HG02973 (cell line): ENCODE data around the gene TMEM220.

Experiments
- ATAC-seq: cut with Tn5 transposase; IDR thresholded peaks from one replicate; pipeline ENCODE4 v1.9.1; 2021; ENCODE audit warnings: moderate library complexity; ENCODE audit not compliant: unreplicated experiment

TMEM220 gene

DNA sequence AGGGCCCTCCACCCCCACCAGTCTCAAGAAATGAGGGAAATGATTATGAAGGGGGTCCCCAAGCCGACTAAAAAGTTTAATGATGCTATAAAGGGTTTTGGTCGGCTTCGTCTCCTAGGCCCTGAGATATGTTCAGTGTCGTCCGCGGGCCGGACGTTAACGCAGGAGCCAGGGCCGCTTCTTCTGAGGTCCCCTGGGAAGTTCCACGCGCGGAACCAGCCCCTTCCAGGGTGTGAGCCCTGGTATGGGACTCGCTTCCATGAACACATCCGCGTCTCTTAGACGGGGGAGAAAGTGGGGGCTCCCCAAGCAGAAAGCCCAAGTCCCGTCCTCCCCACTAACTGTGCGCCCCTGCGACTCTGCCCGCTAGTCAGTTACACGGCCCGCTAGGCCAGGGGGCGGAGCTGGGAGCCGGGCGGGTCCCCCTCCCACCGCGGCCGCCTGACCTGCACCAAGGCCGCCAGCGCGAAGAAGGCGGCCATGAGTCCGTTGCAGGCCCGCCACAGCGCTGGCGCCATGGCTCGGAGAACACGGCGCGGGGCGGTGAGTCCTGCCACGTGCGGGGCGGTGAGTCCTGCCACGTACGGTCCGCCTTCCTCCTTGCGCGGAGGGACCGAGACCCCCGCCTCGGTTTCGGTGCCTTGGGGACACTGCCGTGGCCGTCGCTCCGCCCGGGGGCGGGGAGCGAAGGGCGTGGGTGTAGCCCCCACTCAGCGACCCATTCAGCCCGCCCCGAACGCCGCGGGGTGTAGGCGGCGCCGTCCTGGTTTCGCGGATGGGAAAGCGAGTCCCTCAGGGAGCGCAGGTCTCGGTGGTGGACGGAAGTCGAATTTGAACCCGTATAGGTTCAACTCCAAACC, at the start of gene TMEM220:
Gene TMEM220 (minus strand): TSS at position 690 of the 860 bp plus-strand sequence. CDS start 172 bp downstream, at position 518.
- peak; percentile 69 for ATAC-seq

DNA sequence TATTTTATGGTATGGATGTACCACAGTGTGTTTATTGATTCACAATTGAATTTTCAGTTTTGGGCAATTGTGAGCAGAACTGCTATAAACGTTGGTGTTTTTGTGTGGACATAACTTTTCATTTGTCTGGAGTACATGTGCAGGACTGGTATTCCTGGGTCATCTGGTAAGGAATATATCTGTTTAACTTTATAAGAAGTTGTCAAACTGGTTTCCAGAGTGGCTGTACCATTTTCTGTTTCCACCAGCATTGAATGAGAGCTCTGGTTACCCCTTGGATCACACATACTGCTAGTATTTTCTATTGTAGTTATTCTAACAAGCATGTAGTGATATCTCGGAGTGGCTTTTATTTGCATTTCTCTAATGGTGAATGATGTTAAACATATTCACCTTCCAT, 49.8 kb upstream of the TMEM220 start:
- ATAC-seq = no peak

DNA sequence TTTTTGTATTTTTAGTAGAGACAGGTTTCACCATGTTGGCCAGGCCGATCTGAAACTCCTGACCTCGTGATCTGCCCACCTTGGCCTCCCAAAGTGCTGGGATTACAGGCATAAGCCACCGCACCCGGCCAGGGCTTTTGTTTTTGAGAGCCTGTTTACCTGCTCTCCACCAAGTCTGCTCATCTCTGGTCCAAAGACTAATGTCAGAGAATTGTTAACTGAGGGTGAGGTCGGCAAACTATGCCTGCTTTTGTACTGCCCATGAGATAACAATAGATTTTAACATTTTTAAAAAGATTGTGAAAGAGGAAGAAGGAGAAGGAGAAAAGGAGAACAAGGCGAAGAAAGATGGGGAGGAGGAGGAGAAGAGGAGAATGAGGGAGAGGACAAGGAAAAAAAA, 48.1 kb upstream of the TMEM220 start:
- no peak for ATAC-seq

DNA sequence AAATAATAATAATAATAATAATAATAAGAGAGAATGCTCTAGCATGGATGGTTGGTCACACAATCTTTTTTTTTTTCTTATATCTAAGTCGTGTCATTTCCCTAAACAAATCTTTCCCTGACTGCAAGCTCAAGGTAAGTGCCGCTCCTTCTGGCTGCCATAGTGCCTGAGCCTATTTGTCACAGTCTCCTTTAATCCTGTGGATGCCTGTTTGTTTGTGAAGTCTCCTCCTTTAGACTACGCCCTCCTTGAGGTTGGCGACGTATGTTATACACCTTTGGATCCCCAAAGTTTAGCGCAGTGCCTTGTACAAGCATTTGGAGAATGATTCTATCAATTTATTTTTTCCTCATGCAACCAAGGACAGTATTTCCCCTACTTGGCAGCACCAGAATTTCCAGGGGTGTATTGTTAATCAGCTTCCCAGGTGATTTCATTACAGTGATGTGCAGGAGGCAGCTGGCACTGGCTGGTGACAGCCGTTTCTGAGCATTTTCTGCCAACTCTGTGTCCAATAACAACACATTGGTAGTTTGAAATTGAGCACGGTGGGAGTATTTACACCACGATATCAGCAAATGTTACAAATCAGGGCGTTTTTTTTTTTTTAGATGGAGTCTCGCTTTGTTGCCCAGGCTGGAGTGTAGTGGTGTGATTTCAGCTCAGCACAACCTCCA, 47.4 kb upstream of the TMEM220 start:
- no peak for ATAC-seq

DNA sequence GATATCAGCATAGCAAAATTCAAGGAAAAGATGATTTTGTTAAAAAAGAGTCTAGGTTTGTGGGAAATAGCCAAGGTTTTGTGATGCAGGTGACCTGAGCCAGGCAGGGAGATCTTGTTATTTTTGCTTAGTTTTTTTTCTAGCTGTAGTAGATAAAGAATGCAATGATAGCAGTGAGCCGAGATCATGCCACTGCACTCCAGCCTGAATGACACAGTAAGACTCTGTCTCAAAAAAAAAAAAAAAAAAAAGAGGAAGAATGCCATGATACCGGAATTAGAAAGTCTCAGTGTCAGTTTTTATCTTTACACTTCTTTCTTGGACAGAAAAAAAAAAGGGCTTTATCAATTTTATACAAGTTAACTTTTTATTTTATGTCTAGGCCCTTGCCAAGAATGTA, 46.6 kb upstream of the TMEM220 start:
- ATAC-seq = no peak

DNA sequence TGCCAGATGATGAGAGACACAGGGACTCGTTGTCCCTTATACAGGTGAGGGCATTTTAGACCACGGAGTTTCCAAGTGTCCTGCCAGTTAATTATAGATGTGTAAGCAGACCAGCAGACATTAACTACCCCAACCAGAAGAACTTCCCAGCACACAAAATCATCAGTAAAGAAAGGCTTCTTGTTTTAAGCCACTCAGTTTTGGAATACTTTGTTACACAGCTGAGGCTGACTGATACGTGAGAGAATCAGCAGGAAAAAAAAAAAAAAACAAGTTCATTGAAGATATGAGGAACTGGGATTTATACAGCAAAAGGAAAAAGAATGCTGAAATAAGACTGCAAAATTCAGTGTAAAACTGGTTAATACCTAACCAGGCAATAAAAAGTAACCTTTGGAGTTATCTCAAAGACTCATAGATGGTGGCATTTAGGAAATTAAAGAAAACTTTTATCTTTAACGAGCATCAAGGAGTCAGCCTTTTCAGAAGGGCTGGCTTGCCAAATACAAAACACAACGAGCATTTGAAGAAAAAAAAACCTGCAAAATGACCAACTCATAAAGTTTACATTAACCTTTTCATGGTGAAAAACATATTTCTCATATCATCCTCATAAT, 46.0 kb upstream of the TMEM220 start:
- ATAC-seq = no peak

DNA sequence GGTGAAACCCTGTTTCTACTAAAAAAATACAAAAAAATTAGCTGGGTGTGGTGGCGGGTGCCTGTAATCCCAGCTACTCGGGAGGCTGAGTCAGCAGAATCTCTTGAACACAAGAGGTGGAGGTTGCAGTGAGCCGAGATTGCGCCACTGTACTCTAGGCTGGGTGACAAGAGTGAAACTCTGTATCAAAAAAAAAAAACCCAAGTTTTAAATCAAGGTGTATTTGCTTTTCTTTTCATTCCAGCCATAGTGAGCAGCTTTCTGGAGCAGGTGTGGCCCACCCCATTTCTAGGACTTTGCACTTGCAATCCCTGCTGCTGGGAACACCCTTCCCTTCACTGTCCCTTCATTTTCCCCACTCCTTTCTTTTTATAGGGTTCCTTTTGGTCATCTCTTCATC, 45.2 kb upstream of the TMEM220 start:
- no peak for ATAC-seq

DNA sequence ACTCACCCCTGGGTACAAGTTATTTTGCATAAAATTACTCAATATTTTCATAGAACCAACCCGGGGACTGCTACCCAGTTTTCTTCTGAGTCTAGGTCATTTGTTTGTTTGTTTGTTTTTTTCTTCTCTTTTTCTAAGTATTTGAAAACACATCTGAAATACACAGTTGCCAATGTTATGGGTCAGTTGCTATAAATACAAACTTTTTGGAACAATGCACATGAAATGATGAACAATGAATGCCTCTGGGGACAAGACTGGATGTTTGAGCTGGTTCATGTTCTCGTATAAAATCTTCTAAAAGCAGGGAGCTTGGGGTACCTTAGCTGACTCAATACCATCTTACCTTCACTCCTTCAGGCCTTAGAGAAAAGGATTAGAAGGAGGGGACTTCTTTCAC, 43.6 kb upstream of the TMEM220 start:
- no peak for ATAC-seq

DNA sequence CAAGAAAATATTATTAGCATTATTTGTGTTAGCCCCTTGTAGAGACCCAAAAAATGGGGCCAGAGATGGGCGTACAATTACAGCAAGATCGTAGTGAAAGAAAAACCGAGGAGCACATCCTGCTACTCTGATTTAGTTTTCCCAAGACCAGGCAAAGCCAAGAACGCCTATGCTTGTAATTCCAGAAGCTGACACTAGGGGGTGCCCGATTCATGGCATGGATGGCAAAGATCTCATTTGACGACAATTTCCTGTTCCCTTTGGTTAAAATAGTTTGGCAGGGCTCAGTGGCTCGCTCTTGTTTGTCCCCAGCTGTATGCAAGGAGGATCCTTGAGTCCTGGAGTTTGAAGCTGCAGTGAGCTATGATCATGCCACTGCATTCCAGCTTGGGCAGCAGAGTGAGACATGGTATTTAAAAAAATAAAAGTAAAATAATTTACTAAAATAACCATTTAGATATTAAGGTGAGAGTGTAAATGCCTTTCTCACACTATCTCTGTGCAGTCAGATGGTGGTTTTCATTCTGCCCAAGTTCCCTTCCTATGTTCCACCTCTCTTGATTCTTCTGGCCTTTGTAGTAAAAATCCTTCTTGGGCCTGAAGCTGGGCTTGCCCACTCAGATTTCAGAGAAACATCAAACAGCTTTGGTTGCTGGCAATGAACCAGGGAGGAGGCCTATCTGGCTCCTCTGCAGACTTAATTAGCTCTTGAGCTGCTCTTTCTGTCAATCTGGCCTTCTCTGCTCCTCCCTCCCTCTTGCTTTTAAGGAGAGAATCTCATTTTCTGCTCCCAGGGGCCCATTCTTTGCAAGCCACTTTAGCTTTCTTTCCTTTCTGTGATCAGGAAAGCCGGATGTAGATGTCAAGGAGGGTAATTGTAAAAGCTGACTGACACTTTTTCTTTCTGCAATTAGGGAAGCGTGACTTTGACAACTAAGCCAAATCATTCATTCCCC, 42.9 kb upstream of the TMEM220 start:
- ATAC-seq = no peak

DNA sequence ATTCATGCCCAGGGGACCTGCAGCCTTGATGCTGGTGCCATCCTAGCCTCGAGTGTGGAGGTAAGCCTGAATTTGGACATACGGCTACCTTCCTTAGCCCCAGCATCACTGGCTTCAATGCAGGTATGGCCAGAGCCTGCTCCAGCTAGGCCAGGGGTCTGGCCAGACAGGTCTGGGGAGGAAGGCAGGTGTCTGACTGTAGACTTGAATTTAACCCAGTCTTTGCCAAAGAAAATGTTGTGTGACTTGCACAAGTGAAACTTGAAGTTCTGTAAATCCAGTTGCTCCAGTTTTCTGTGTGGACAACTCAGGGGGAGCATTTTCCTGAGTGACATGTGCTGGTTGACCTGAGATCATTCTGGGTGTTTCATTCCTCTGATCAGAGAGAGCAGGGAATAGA, 41.3 kb upstream of the TMEM220 start:
- no peak for ATAC-seq

DNA sequence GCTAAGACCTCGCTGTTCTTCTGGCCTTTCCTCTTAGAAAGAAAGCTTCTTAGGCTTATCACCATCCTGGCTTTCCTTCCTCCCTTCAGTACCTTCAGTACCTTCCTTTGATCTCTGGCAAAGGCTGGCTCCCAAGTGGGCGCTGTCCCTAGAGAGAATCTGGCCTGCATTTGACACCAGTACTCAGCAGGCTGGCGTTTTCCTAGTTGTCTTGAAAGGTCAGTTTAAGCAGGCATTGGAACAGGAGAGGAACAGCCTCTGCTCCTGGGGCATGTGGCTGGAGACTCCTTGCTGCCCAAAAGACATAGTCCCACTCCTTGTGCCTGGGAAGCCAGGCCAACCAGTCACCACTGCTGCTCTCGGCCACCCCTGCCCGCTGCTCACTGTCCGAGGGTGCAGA, 40.0 kb upstream of the TMEM220 start:
- no peak for ATAC-seq

DNA sequence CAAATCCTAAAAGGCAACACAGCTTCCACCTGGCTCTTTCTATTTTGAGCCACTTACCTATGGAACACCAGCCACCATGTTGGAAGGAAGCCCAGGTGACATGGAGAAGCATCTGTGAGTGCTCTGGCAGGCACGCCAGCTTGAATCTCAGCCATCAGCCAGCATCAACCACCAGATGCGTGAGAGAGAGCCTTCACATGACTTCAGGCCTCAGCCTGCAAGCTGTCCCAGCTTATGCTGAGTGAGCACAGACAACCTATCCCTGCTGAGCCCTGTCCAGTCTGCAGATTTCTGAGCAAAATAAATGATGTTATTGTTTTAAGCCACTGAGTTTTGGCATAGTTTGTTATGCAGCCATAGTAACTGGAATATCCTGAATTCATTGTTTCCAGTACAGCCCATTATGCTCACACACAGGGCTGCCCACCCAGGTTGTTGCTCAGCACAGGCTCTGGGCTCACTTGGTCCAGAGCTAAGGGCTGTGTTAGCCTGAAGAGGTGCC, 39.0 kb upstream of the TMEM220 start:
- no peak for ATAC-seq

DNA sequence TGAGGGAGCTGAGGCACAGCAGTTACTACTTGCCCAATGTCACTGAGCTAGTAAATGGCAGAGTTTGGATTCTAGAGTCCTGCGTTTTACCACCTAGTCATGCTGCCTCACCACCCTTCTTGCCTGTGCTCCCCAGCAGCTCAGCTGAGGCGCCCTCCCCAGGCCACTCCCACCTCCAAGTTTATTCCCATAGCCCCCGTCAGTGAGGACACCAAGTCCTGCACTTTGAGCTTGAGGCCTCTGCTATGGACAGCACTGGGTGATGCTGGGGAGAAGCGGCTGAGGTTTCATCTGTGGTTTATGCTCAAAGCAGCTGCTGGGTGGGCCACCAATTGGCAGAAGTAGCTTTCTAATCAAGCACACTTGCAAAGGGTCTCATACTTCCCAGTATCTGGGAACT, 37.4 kb upstream of the TMEM220 start:
- ATAC-seq = no peak

DNA sequence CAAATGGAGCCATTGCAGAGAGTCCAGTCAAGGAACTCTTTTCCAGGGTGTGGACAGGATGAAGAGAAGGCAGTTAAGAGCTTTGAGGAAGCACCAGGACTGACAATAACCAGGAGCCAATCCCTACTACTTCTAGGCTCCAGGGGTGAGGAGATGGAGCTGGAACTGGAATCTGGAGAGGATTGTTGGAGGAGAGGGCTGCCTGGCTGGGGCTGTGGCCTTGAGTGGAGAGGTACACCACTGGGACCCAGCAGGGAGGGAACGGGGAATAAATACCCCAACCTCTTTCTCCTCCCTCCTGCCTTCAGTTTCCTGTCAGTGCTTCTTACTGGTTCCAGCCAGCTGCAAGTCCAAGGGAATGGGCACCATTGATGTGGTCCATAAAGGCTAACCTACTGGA, 32.2 kb upstream of the TMEM220 start:
- ATAC-seq = no peak

DNA sequence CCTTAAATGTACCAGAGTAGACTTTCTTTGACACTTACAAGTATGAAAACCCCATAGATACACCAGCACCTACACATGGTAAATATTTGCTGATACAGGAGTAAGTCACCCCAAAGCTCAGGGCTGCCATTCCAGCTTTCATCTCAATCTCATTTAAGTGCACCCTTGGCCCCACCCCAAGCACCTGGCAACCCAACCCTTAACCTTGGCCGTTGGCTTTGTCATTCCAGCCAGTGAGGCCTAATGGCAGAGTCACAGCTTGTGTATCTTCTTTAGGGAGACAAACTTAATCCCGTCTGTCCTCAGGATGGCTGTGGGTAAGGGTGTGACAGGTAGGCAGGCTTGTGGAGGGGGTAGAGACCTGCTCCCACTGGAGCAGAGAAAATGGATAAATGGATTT, 31.5 kb upstream of the TMEM220 start:
- ATAC-seq = no peak

DNA sequence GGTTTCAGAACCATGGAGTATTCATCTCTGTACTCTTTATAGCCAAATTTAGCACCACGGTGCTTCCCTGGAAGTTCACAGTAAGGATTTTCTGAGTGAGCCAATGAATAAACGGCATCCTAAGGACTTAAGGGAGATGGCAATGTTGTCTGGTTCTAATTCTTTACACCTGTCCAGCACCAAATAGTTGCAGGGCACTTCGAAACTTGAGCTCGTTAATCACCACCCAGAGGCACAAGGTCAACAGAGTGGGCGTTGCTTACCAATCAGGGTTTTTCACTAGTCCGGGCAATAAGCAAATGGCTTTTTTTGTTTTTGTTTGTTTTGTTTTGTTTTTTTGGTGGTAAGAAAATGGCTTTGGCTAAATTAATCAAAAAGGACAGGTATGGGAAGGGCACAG, 28.2 kb upstream of the TMEM220 start:
- no peak for ATAC-seq

DNA sequence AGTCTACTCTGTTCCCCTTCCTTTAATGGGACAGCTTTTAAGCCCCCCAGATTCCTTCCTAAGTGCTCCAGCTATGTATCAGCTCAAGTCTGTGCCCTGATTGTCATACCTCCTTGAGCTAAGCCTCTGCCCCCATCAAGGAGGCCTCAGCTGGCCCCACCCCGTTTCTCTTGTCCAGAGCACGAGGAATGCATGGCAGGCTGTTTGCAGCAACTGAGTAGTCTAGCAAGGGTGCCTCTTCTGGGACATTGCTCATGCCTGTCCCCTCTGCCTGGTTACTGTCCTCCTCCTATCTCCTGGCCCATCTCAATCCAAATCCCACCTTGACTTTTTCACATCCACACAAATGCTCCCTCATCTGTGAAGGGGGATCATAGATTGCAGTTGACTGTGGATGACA, 27.8 kb upstream of the TMEM220 start:
- no peak for ATAC-seq

DNA sequence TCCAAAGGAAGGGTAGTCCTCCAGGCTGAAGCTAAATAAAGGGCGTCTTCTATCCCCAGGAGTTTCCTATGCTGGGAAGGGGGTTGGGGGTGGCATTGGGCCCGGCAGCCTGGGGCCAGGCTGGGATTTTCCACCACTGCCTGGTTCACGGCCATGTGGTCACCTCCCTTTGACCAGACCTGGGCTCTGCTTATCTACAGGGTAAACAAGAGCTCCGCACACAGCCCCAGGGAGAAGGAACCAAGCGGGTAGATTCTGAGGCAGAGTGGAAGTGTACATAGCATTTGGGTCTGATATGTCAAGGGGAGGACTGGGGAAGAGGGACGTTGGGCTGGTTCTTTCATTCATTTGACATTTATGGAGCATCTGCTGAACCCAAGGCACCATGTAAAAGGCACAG, 27.2 kb upstream of the TMEM220 start:
- no peak for ATAC-seq

DNA sequence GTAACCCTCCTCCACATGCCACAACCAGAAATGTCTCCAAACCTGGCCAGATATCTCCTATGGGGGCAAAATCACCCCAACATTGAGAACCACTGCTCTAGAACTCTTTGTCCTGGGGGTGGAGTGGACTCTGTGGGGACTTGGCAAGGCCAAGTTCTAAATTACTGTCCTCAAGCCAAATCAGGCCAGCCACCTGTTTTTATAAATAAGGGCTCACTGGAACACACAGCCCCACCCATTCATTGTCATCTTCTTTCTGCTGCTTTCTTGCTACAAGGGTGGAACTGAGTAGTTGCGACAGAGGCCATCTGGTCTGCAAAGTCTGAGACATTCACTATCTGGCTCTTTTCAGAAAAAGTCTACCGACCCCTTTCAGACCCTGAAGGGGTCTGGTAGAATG, 26.8 kb upstream of the TMEM220 start:
- ATAC-seq = no peak

DNA sequence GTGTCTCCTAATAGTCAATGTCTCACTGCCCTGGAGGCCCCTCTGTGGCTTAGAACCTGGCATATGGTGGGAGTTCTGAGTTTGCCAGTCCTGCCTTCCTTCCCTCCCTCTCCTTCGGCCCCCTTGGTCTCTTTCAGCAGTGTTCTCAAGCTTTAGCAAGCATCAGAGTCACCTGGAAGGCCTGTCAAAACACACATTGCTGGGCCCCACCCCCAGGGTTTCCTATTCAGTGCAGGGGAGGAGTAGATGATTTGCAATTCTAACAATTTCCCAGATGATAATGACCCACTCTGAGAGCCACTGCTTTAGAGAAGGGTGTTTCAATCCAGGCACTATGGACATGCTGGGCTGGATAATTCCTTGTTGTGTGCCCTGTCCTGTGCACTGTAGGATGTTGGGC, 26.4 kb upstream of the TMEM220 start:
- no peak for ATAC-seq
